DOHH2 (cell line): Measurements from ENCODE around the gene GALNTL6.

ENCODE experiments used
- EZH2phosphoT487 ChIP-seq: fragments of 200-600 bp; sonication (generic); IDR thresholded peaks from 2 replicates; pipeline ENCODE4 v1.6.1; 2017; ENCODE audit warnings: borderline replicate concordance, mild to moderate bottlenecking, antibody characterized with exemption, low read length, moderate library complexity, mixed read lengths
- TF ChIP-seq, protein P1 (sequence below): fragments of 200-600 bp; sonication (generic); IDR thresholded peaks from one replicate; pipeline ENCODE4 v1.5.1; 2014; ENCODE audit warnings: antibody characterized with exemption, mild to moderate bottlenecking, low read depth, low read length; ENCODE audit not compliant: poor library complexity, severe bottlenecking

DNA sequence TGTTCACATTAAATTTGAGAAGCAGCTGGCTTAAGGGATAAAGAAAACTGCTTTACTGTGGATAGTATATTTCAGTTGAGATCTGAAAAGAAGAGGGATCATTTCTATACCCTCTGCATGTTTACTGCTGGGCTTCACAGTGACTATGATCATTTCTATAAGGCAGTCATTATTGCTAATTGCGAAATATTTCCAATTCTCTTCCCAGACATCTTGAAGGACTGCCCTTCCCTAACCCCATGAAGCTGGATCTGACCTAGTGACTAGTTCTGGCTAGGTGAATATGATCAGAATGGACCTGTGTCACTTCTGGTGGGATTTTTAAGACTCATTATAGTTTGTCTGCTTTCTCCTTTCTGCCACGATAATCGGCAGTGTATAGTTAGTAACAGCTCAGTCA lies 848.9 kb downstream of the GALNTL6 start:
- TF ChIP-seq, protein P1, sequence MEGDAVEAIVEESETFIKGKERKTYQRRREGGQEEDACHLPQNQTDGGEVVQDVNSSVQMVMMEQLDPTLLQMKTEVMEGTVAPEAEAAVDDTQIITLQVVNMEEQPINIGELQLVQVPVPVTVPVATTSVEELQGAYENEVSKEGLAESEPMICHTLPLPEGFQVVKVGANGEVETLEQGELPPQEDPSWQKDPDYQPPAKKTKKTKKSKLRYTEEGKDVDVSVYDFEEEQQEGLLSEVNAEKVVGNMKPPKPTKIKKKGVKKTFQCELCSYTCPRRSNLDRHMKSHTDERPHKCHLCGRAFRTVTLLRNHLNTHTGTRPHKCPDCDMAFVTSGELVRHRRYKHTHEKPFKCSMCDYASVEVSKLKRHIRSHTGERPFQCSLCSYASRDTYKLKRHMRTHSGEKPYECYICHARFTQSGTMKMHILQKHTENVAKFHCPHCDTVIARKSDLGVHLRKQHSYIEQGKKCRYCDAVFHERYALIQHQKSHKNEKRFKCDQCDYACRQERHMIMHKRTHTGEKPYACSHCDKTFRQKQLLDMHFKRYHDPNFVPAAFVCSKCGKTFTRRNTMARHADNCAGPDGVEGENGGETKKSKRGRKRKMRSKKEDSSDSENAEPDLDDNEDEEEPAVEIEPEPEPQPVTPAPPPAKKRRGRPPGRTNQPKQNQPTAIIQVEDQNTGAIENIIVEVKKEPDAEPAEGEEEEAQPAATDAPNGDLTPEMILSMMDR: no peak
- no peak for TF ChIP-seq EZH2phosphoT487
